IgD-negative memory B cell (primary cell): ENCODE results near the gene SCAMP4. TPM values are rescaled to one million over a fixed set of nuclear protein-coding genes. Genes with fewer than 3 reads are reported as not detected.

Experiments used
- H3K27ac Mint-ChIP-seq, 3 donors: one replicate each; pipeline ENCODE4 v1.8.0; 2020 to 2022; ENCODE audit warnings: mild to moderate bottlenecking in 3 of 3, mixed read lengths in 3 of 3, moderate library complexity in 1 of 3
- H3K27me3 Mint-ChIP-seq: one replicate; pipeline ENCODE4 v1.8.0; 2021; ENCODE audit warnings: mixed read lengths
- H3K36me3 Mint-ChIP-seq: one replicate; pipeline ENCODE4 v1.8.0; 2020; ENCODE audit warnings: mild to moderate bottlenecking, mixed read lengths
- H3K4me1 Mint-ChIP-seq, 3 donors: one replicate each; pipeline ENCODE4 v1.8.0; 2020 to 2022; ENCODE audit warnings: mixed read lengths in 3 of 3, mild to moderate bottlenecking in 1 of 3
- H3K4me3 Mint-ChIP-seq, 4 donors: one replicate each; pipeline ENCODE4 v1.8.0; 2020 to 2022; ENCODE audit warnings: mild to moderate bottlenecking in 4 of 4, mixed read lengths in 4 of 4, moderate library complexity in 3 of 4
- H3K9me3 Mint-ChIP-seq, 3 donors: one replicate each; pipeline ENCODE4 v1.8.0; 2020 to 2021; ENCODE audit warnings: mixed read lengths in 3 of 3, mild to moderate bottlenecking in 1 of 3
- polyA plus RNA-seq: library from polyadenylated mRNA; unstranded; fragments of 300-500 nt; fragmentation: Illumina TruSeq; gene quantifications from one replicate; pipeline ENCODE4 v1.2.3, GENCODE V29; 2021

The SCAMP4 gene
- polyA plus RNA-seq, 1 donor from 2014 or later = 43.1 TPM

GRCh38 chr19:1942078-1942933, 37.1 kb downstream of the SCAMP4 start:
- H3K9me3 Mint-ChIP-seq = no peaks in the 10 kb centered on the region
- no peaks in the 10 kb centered on the region for H3K36me3 Mint-ChIP-seq
- peak overlapping the region; percentile 96 to 99 (median 97) for H3K27ac Mint-ChIP-seq
- no peaks in the 10 kb centered on the region for H3K27me3 Mint-ChIP-seq
- H3K4me3 Mint-ChIP-seq = peak overlapping the region; percentile 91 to 99 (median 97)
- H3K4me1 Mint-ChIP-seq = peaks cover 18 to 22% (median 20%) of the 10 kb centered on the region in 3 donors

- Mint-ChIP-seq H3K4me1 (peaks cover 18 to 22% (median 20%) of the 10 kb centered on the region in 3 donors), H3K27me3 (no peaks in the 10 kb centered on the region), H3K27ac (peak overlapping the region; percentile 96 to 99 (median 97)), H3K36me3 (no peaks in the 10 kb centered on the region), H3K4me3 (peak overlapping the region; percentile 91 to 99 (median 97)), H3K9me3 (no peaks in the 10 kb centered on the region)
Observed at GRCh38 chr19:1942934-1943555, 37.8 kb downstream of the SCAMP4 start.

- Mint-ChIP-seq H3K4me1 (peaks cover 21 to 23% (median 23%) of the 10 kb centered on the region in 3 donors), H3K36me3 (no peaks in the 10 kb centered on the region), H3K9me3 (no peaks in the 10 kb centered on the region), H3K4me3 (peak overlapping the region; percentile 91 to 99 (median 97)), H3K27me3 (no peaks in the 10 kb centered on the region), H3K27ac (peak overlapping the region; percentile 96 to 99 (median 97))
Observed at GRCh38 chr19:1943661-1944087, 38.5 kb downstream of the SCAMP4 start.

GRCh38 chr19:1944088-1944915, 39.1 kb downstream of the SCAMP4 start:
- H3K36me3 Mint-ChIP-seq = peaks cover under 1% of the 10 kb centered on the region
- peaks cover 21 to 27% (median 26%) of the 10 kb centered on the region in 3 donors for H3K4me1 Mint-ChIP-seq
- peak overlapping the region; percentile 83 to 97 (median 92) for H3K4me3 Mint-ChIP-seq
- H3K9me3 Mint-ChIP-seq = no peaks in the 10 kb centered on the region
- peak overlapping the region in 2 of 3 donors; percentile 73 to 96 for H3K27ac Mint-ChIP-seq
- H3K27me3 Mint-ChIP-seq = no peaks in the 10 kb centered on the region

GRCh38 chr19:1944916-1945561, 39.8 kb downstream of the SCAMP4 start:
- Mint-ChIP-seq H3K4me3 (peak overlapping the region in 1 of 4 donors; percentile 83), H3K36me3 (peaks cover 2% of the 10 kb centered on the region), H3K27ac (no peak overlapping the region), H3K4me1 (peaks cover 17 to 26% (median 22%) of the 10 kb centered on the region in 3 donors), H3K9me3 (no peaks in the 10 kb centered on the region), H3K27me3 (no peaks in the 10 kb centered on the region)

- Mint-ChIP-seq H3K27me3 (no peaks in the 10 kb centered on the region), H3K4me1 (peaks cover 17 to 26% (median 18%) of the 10 kb centered on the region in 3 donors), H3K36me3 (peaks cover 2% of the 10 kb centered on the region), H3K27ac (peak overlapping the region in 1 of 3 donors; percentile 12), H3K9me3 (no peaks in the 10 kb centered on the region), H3K4me3 (peak overlapping the region in 2 of 4 donors; percentile 21 to 76)
Observed at GRCh38 chr19:1945899-1946298, 40.7 kb downstream of the SCAMP4 start.

- no peak overlapping the region for H3K4me3 Mint-ChIP-seq
Observed at GRCh38 chr19:1947651-1948209, 42.5 kb downstream of the SCAMP4 start.

GRCh38 chr19:1949304-1950101, 44.3 kb downstream of the SCAMP4 start:
- H3K27ac Mint-ChIP-seq = peak overlapping the region; percentile 48 to 77 (median 63)
- no peaks in the 10 kb centered on the region for H3K27me3 Mint-ChIP-seq
- H3K9me3 Mint-ChIP-seq = no peaks in the 10 kb centered on the region
- H3K4me3 Mint-ChIP-seq = no peak overlapping the region
- H3K4me1 Mint-ChIP-seq = peaks cover 6 to 16% (median 10%) of the 10 kb centered on the region in 3 donors
- peaks cover 2% of the 10 kb centered on the region for H3K36me3 Mint-ChIP-seq

More at GRCh38 chr19:1947651-1948209, 42.5 kb downstream of the SCAMP4 start:
- H3K9me3 Mint-ChIP-seq = no peaks in the 10 kb centered on the region
- H3K36me3 Mint-ChIP-seq = peaks cover 2% of the 10 kb centered on the region
- peaks cover 15 to 27% (median 17%) of the 10 kb centered on the region in 3 donors for H3K4me1 Mint-ChIP-seq
- H3K27me3 Mint-ChIP-seq = no peaks in the 10 kb centered on the region
- H3K27ac Mint-ChIP-seq = no peak overlapping the region

- no peaks in the 10 kb centered on the region for H3K9me3 Mint-ChIP-seq
- peaks cover 6 to 16% (median 8%) of the 10 kb centered on the region in 3 donors for H3K4me1 Mint-ChIP-seq
- H3K27me3 Mint-ChIP-seq = no peaks in the 10 kb centered on the region
- peak overlapping the region in 2 of 3 donors; percentile 51 to 67 for H3K27ac Mint-ChIP-seq
- H3K36me3 Mint-ChIP-seq = peaks cover 2% of the 10 kb centered on the region
- H3K4me3 Mint-ChIP-seq = no peak overlapping the region
Observed at GRCh38 chr19:1950640-1951039, 45.4 kb downstream of the SCAMP4 start.

- Mint-ChIP-seq H3K4me1 (peaks cover 4 to 13% (median 6%) of the 10 kb centered on the region in 3 donors), H3K36me3 (peaks cover 2% of the 10 kb centered on the region), H3K27me3 (no peaks in the 10 kb centered on the region), H3K27ac (no peak overlapping the region), H3K9me3 (no peaks in the 10 kb centered on the region), H3K4me3 (peak overlapping the region in 1 of 4 donors; percentile 12)
Observed at GRCh38 chr19:1952635-1953034, 47.4 kb downstream of the SCAMP4 start.

- H3K36me3 Mint-ChIP-seq = peaks cover 2% of the 10 kb centered on the region
- H3K9me3 Mint-ChIP-seq = no peaks in the 10 kb centered on the region
- peaks cover 4 to 13% (median 6%) of the 10 kb centered on the region in 3 donors for H3K4me1 Mint-ChIP-seq
- no peak overlapping the region for H3K27ac Mint-ChIP-seq
- H3K4me3 Mint-ChIP-seq = no peak overlapping the region
- no peaks in the 10 kb centered on the region for H3K27me3 Mint-ChIP-seq
Observed at GRCh38 chr19:1953037-1953436, 47.8 kb downstream of the SCAMP4 start.

GRCh38 chr19:1953441-1954094, 48.4 kb downstream of the SCAMP4 start:
- peak overlapping the region in 1 of 4 donors; percentile 78 for H3K4me3 Mint-ChIP-seq
- H3K4me1 Mint-ChIP-seq = peaks cover 2 to 13% (median 4%) of the 10 kb centered on the region in 3 donors
- H3K9me3 Mint-ChIP-seq = no peaks in the 10 kb centered on the region

GRCh38 chr19:1954532-1954933, 49.3 kb downstream of the SCAMP4 start:
- Mint-ChIP-seq H3K4me1 (peaks cover 0 to 11% (median 4%) of the 10 kb centered on the region in 3 donors), H3K36me3 (no peaks in the 10 kb centered on the region), H3K27ac (peak overlapping the region in 1 of 3 donors; percentile 35), H3K4me3 (no peak overlapping the region), H3K9me3 (no peaks in the 10 kb centered on the region), H3K27me3 (no peaks in the 10 kb centered on the region)

More at GRCh38 chr19:1953441-1954094, 48.4 kb downstream of the SCAMP4 start:
- H3K27me3 Mint-ChIP-seq = no peaks in the 10 kb centered on the region
- peaks cover 2% of the 10 kb centered on the region for H3K36me3 Mint-ChIP-seq
- no peak overlapping the region for H3K27ac Mint-ChIP-seq
